A549 (cell line): Measurements from ENCODE around the gene SSBP3.

ENCODE experiments used
- CHD2 ChIP-seq: fragments of 150-350 bp; IDR thresholded peaks from 2 replicates; pipeline ENCODE4 v1.6.1; 2014; ENCODE audit warnings: low read length; ENCODE audit not compliant: partially characterized antibody
- CHD4 ChIP-seq: fragments of 200-600 bp; sonication (generic); IDR thresholded peaks from 2 replicates; pipeline ENCODE4 v1.6.1; 2016; ENCODE audit warnings: antibody characterized with exemption, mild to moderate bottlenecking, borderline replicate concordance
- POLR2A ChIP-seq: IDR thresholded peaks from 2 replicates; pipeline ENCODE4 v1.6.1; 2012; ENCODE audit warnings: mild to moderate bottlenecking, low read length
- SMC3 ChIP-seq: fragments of >200 bp; sonication (Bioruptor Twin); formaldehyde crosslinking; IDR thresholded peaks from 3 replicates; pipeline ENCODE4 v1.6.1; 2018; ENCODE audit warnings: inconsistent platforms
- ZSCAN20 ChIP-seq: fragments of 250-450 bp; sonication (Bioruptor Pico); IDR thresholded peaks from 2 replicates; pipeline ENCODE4 v1.8.0; 2022; ENCODE audit warnings: mild to moderate bottlenecking, moderate library complexity
- TF ChIP-seq, protein P1 (sequence below): fragments of 200-600 bp; sonication (generic); IDR thresholded peaks from 2 replicates; pipeline ENCODE4 v1.6.1; 2016; ENCODE audit warnings: antibody characterized with exemption, mild to moderate bottlenecking, moderate library complexity
- TF ChIP-seq, protein P2 (sequence below): fragments of >200 bp; sonication (Bioruptor Twin); formaldehyde crosslinking; IDR thresholded peaks from 3 replicates; pipeline ENCODE4 v1.5.1; 2016

DNA sequence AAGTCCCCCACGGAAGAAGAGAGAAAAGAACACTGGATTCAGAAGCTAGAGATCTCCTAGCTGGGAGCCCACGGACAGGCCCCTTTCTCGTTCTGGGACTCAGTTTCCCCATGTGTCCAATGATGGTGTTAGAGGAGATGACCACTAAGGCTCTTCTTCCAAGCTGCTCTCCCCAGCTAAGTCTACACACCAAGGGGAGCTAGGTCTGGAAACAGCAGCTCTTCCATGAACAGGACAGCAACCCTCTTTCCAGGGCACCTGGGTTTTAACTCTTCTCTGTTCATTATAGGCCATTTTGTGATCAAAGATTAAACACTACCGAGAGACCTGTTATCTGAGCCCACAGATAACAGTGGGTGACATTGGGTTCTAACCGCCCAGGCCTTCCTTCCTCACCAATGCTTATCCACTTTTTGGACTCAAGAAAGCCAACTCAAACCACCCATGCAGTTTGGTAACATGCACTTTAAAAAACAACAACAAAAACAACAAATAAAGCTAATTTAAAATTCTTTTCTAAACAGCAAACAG, 120.3 kb downstream of the SSBP3 start:
- no peak for TF ChIP-seq ZSCAN20 (CRISPR knock-in tag)
- TF ChIP-seq, protein P1, sequence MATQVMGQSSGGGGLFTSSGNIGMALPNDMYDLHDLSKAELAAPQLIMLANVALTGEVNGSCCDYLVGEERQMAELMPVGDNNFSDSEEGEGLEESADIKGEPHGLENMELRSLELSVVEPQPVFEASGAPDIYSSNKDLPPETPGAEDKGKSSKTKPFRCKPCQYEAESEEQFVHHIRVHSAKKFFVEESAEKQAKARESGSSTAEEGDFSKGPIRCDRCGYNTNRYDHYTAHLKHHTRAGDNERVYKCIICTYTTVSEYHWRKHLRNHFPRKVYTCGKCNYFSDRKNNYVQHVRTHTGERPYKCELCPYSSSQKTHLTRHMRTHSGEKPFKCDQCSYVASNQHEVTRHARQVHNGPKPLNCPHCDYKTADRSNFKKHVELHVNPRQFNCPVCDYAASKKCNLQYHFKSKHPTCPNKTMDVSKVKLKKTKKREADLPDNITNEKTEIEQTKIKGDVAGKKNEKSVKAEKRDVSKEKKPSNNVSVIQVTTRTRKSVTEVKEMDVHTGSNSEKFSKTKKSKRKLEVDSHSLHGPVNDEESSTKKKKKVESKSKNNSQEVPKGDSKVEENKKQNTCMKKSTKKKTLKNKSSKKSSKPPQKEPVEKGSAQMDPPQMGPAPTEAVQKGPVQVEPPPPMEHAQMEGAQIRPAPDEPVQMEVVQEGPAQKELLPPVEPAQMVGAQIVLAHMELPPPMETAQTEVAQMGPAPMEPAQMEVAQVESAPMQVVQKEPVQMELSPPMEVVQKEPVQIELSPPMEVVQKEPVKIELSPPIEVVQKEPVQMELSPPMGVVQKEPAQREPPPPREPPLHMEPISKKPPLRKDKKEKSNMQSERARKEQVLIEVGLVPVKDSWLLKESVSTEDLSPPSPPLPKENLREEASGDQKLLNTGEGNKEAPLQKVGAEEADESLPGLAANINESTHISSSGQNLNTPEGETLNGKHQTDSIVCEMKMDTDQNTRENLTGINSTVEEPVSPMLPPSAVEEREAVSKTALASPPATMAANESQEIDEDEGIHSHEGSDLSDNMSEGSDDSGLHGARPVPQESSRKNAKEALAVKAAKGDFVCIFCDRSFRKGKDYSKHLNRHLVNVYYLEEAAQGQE: no peak
- TF ChIP-seq, protein P2, sequence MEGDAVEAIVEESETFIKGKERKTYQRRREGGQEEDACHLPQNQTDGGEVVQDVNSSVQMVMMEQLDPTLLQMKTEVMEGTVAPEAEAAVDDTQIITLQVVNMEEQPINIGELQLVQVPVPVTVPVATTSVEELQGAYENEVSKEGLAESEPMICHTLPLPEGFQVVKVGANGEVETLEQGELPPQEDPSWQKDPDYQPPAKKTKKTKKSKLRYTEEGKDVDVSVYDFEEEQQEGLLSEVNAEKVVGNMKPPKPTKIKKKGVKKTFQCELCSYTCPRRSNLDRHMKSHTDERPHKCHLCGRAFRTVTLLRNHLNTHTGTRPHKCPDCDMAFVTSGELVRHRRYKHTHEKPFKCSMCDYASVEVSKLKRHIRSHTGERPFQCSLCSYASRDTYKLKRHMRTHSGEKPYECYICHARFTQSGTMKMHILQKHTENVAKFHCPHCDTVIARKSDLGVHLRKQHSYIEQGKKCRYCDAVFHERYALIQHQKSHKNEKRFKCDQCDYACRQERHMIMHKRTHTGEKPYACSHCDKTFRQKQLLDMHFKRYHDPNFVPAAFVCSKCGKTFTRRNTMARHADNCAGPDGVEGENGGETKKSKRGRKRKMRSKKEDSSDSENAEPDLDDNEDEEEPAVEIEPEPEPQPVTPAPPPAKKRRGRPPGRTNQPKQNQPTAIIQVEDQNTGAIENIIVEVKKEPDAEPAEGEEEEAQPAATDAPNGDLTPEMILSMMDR: no peak
- TF ChIP-seq POLR2A: no peak
- no peak for TF ChIP-seq CHD2
- no peak for TF ChIP-seq CHD4
- no peak for TF ChIP-seq SMC3
